NCI-H2227 (cell line): ENCODE measurements around the gene FCER1A.

ENCODE experiments used
- DNase-seq: peaks from one replicate; lab custom pipeline; 2025; ENCODE audit not compliant: unreplicated experiment; lab: John Stamatoyannopoulos, UW

The FCER1A gene

GRCh38 chr1:159302095-159302494 is at the start of gene FCER1A:
TSS of gene FCER1A (plus strand) at chr1:159302336. CDS start at chr1:159302365, 29 bp downstream.
- no peak for DNase-seq

GRCh38 chr1:159261311-159261710 is 40.8 kb upstream of the FCER1A start:
- no peak for DNase-seq

- DNase-seq: no peak
Measured at GRCh38 chr1:159261721-159262494, 40.2 kb upstream of the FCER1A start.

- DNase-seq: no peak
Measured at GRCh38 chr1:159266832-159267231, 35.3 kb upstream of the FCER1A start.

GRCh38 chr1:159274631-159275030 is 27.5 kb upstream of the FCER1A start:
- DNase-seq: no peak

- DNase-seq: no peak
Measured at GRCh38 chr1:159275891-159276290, 26.2 kb upstream of the FCER1A start.

GRCh38 chr1:159279773-159280172 is 22.4 kb upstream of the FCER1A start:
- no peak for DNase-seq

- DNase-seq: no peak
Measured at GRCh38 chr1:159282118-159282517, 20.0 kb upstream of the FCER1A start.

- DNase-seq: no peak
Measured at GRCh38 chr1:159289060-159289459, 13.1 kb upstream of the FCER1A start.

GRCh38 chr1:159291424-159291823 is 10.7 kb upstream of the FCER1A start:
- no peak for DNase-seq

- no peak for DNase-seq
Measured at GRCh38 chr1:159296706-159297375, 5.3 kb upstream of the FCER1A start.

GRCh38 chr1:159300146-159300545 is 2.0 kb upstream of the FCER1A start:
- no peak for DNase-seq

GRCh38 chr1:159307346-159308020 is 5.3 kb downstream of the FCER1A start:
- no peak for DNase-seq

GRCh38 chr1:159311679-159312078 is 9.5 kb downstream of the FCER1A start:
- DNase-seq: no peak

GRCh38 chr1:159315381-159315780 is 13.2 kb downstream of the FCER1A start:
- DNase-seq: no peak

GRCh38 chr1:159318784-159319551 is 16.8 kb downstream of the FCER1A start:
- no peak for DNase-seq

GRCh38 chr1:159334797-159335196 is 32.7 kb downstream of the FCER1A start:
- DNase-seq: no peak

- no peak for DNase-seq
Measured at GRCh38 chr1:159338018-159338417, 35.9 kb downstream of the FCER1A start.

GRCh38 chr1:159339536-159339935 is 37.4 kb downstream of the FCER1A start:
- DNase-seq: no peak

GRCh38 chr1:159341736-159342135 is 39.6 kb downstream of the FCER1A start:
- DNase-seq: no peak

- no peak for DNase-seq
Measured at GRCh38 chr1:159342761-159343425, 40.8 kb downstream of the FCER1A start.
